HCT116 (cell line): ENCODE data around the gene MRPL49. TPM values are rescaled to one million over a fixed set of nuclear protein-coding genes. Genes with fewer than 3 reads are reported as not detected.

ENCODE experiments used
- ATAC-seq: fragments of 200-7000 bp; cut with Tn5 transposase; 2 replicates; pipeline ENCODE4 v1.9.1; 2020; ENCODE audit warnings: mild to moderate bottlenecking, moderate library complexity
- BruUV-seq: library from RNA; stranded (reverse); fragments of 400-500 nt; replicated peaks from 2 replicates; lab custom pipeline; 2021; lab: Mats Ljungman, UMichigan
- CTCF ChIA-PET: fragments of 300-600 bp; sonication (Branson Sonifier 250); formaldehyde crosslinking; loops from one replicate; lab custom pipeline; 2021; ENCODE audit warnings: antibody characterized with exemption; lab: Charles Lee
- POLR2A ChIA-PET: fragments of 300-600, 350-600 bp; sonication (Branson Sonifier 250); formaldehyde crosslinking; loops from one replicate; lab custom pipeline; 2021; ENCODE audit warnings: antibody characterized with exemption; lab: Charles Lee
- RAD21 ChIA-PET, 2 experiments: fragments of 300-600 bp; sonication (Branson Sonifier 250); formaldehyde crosslinking; loops; one replicate each; lab custom pipeline; 2023; ENCODE audit warnings: low total read pairs in 2 of 2; ENCODE audit not compliant: uncharacterized antibody in 2 of 2, unreplicated experiment in 2 of 2, low non-redundant PET in 1 of 2; lab: Charles Lee
- DNase-seq: peaks from one replicate; pipeline ENCODE4 v3.0.0-alpha.2; 2010; ENCODE audit warnings: low read depth, low spot score
- H2AFZ ChIP-seq: fragments of 200-600 bp; shearing (Covaris generic), sonication (generic); 2 replicates; pipeline ENCODE4 v1.6.1; 2017; ENCODE audit warnings: low read depth, mixed run types, mixed read lengths, antibody characterized with exemption, low read length; ENCODE audit not compliant: poor library complexity, severe bottlenecking
- H3K27ac ChIP-seq: 2 replicates; pipeline ENCODE4 v1.5.1; 2012; ENCODE audit warnings: low read depth, low read length
- H3K27me3 ChIP-seq: fragments of 200-600 bp; sonication (generic); 2 replicates; pipeline ENCODE4 v1.6.1; 2016; ENCODE audit warnings: mixed run types, low read length, mixed read lengths; ENCODE audit not compliant: insufficient read depth
- H3K36me3 ChIP-seq, 2 experiments: fragments of 200-500 bp in 1 of 2; fragments of 200-600 bp in 1 of 2; sonication (Bioruptor generic) in 1 of 2; sonication (generic) in 1 of 2; 2 replicates each; pipeline versions ENCODE4 v1.5.1 to v1.6.1; 2014 to 2016; ENCODE audit warnings: low read length in 2 of 2, inconsistent platforms in 1 of 2, mixed read lengths in 1 of 2, mixed run types in 1 of 2; ENCODE audit not compliant: insufficient read depth in 2 of 2, control insufficient read depth in 1 of 2
- H3K4me1 ChIP-seq, 2 experiments: fragments of 200-600 bp in 1 of 2; sonication (generic) in 1 of 2; 2 replicates each; pipeline versions ENCODE4 v1.5.1 to v1.6.1; 2012 to 2017; ENCODE audit warnings: low read length in 2 of 2, inconsistent platforms in 1 of 2, mild to moderate bottlenecking in 1 of 2, mixed read lengths in 1 of 2, mixed run types in 1 of 2, moderate library complexity in 1 of 2; ENCODE audit not compliant: insufficient read depth in 2 of 2, control insufficient read depth in 1 of 2
- H3K4me2 ChIP-seq: fragments of 200-600 bp; sonication (generic); 2 replicates; pipeline ENCODE4 v1.6.1; 2017; ENCODE audit warnings: mixed run types, low read length, mixed read lengths
- H3K4me3 ChIP-seq, 2 experiments: fragments of 200-600 bp in 1 of 2; sonication (generic) in 1 of 2; replicated peaks in 1 of 2; 2 replicates each; pipeline ENCODE4 v1.5.1; 2011 to 2016; ENCODE audit warnings: low read length in 2 of 2, control low read depth in 1 of 2, low read depth in 1 of 2, mild to moderate bottlenecking in 1 of 2, mixed read lengths in 1 of 2, mixed run types in 1 of 2
- H3K79me2 ChIP-seq: fragments of 200-600 bp; sonication (generic); 2 replicates; pipeline ENCODE4 v1.6.1; 2017; ENCODE audit warnings: mild to moderate bottlenecking, mixed run types, low read length, moderate library complexity, mixed read lengths; ENCODE audit not compliant: insufficient read depth
- H3K9ac ChIP-seq: fragments of 200-600 bp; sonication (generic); 2 replicates; pipeline ENCODE4 v1.6.1; 2016; ENCODE audit warnings: low read length, mixed read lengths
- H3K9me2 ChIP-seq: fragments of 200-600 bp; sonication (generic), shearing (Covaris generic); 2 replicates; pipeline ENCODE4 v1.6.1; 2017; ENCODE audit warnings: mixed run types, mild to moderate bottlenecking, moderate library complexity; ENCODE audit not compliant: insufficient read depth
- H3K9me3 ChIP-seq, 2 experiments: fragments of 200-500 bp in 1 of 2; fragments of 200-600 bp in 1 of 2; sonication (Bioruptor generic) in 1 of 2; sonication (generic) in 1 of 2; 2 replicates each; pipeline ENCODE4 v1.6.1; 2014 to 2017; ENCODE audit warnings: low read length in 2 of 2, mixed read lengths in 2 of 2, inconsistent platforms in 1 of 2, low read depth in 1 of 2, mild to moderate bottlenecking in 1 of 2, mixed run types in 1 of 2, moderate library complexity in 1 of 2; ENCODE audit not compliant: control insufficient read depth in 1 of 2, insufficient read depth in 1 of 2
- H4K20me1 ChIP-seq: fragments of 200-600 bp; sonication (generic), shearing (Covaris generic); 2 replicates; pipeline ENCODE4 v1.6.1; 2017; ENCODE audit warnings: mixed run types, mild to moderate bottlenecking, moderate library complexity; ENCODE audit not compliant: insufficient read depth
- ATF3 ChIP-seq: IDR thresholded peaks from 2 replicates; pipeline ENCODE4 v1.6.1; 2012
- CBX3 ChIP-seq: IDR thresholded peaks from 2 replicates; pipeline ENCODE4 v1.6.1; 2012; ENCODE audit warnings: low read depth
- EZH2 ChIP-seq: fragments of 200-600 bp; sonication (generic); IDR thresholded peaks from 2 replicates; pipeline ENCODE4 v1.6.1; 2017; ENCODE audit warnings: antibody characterized with exemption, mixed run types
- EZH2phosphoT487 ChIP-seq: fragments of 200-600 bp; IDR thresholded peaks from 2 replicates; pipeline ENCODE4 v1.6.1; 2018; ENCODE audit warnings: antibody characterized with exemption, borderline replicate concordance
- FOSL1 ChIP-seq: IDR thresholded peaks from 2 replicates; pipeline ENCODE4 v1.6.1; 2012; ENCODE audit warnings: low read depth
- MAX ChIP-seq: IDR thresholded peaks from 2 replicates; pipeline ENCODE4 v1.6.1; 2012
- POLR2A ChIP-seq: IDR thresholded peaks from 2 replicates; pipeline ENCODE4 v1.7.0; 2011; ENCODE audit warnings: borderline replicate concordance; ENCODE audit not compliant: insufficient read depth, insufficient read length; ENCODE audit errors: extremely low read depth
- POLR2AphosphoS5 ChIP-seq: IDR thresholded peaks from 2 replicates; pipeline ENCODE4 v1.6.1; 2011; ENCODE audit warnings: mild to moderate bottlenecking, low read depth, low read length, moderate library complexity
- SIN3A ChIP-seq: IDR thresholded peaks from 2 replicates; pipeline ENCODE4 v1.6.1; 2012; ENCODE audit warnings: low read depth
- SP1 ChIP-seq: IDR thresholded peaks from 2 replicates; pipeline ENCODE4 v1.6.1; 2012; ENCODE audit warnings: low read depth
- TCF7L2 ChIP-seq: IDR thresholded peaks from 2 replicates; pipeline ENCODE4 v1.7.0; 2011; ENCODE audit warnings: borderline replicate concordance, inconsistent platforms; ENCODE audit not compliant: insufficient read depth, insufficient read length; ENCODE audit errors: extremely low read depth
- YY1 ChIP-seq: IDR thresholded peaks from 2 replicates; pipeline ENCODE4 v1.6.1; 2011; ENCODE audit warnings: low read length, low read depth, moderate library complexity, mild to moderate bottlenecking; ENCODE audit not compliant: insufficient replicate concordance; ENCODE audit errors: extremely low read depth
- ZBTB33 ChIP-seq: IDR thresholded peaks from 2 replicates; pipeline ENCODE4 v1.6.1; 2011; ENCODE audit warnings: mild to moderate bottlenecking, low read length, moderate library complexity; ENCODE audit not compliant: insufficient replicate concordance; ENCODE audit errors: extremely low read depth
- ZFX ChIP-seq: fragments of 450-650 bp; IDR thresholded peaks from 2 replicates; pipeline ENCODE4 v1.6.1; 2017
- intact Hi-C: fragments of 100-400 bp; cut with micrococcal nuclease; formaldehyde crosslinking; loops from 2 replicates; pipeline ENCODE4 v1.10.0; 2022
- total RNA-seq: library from RNA; stranded (reverse); gene quantifications from one replicate; pipeline ENCODE4 v1.2.1, GENCODE V29; 2021; ENCODE audit not compliant: unreplicated experiment
- TF ChIP-seq, protein P1 (sequence below), 3 experiments: fragments of 200-600 bp in 1 of 3; sonication (generic) in 1 of 3; IDR thresholded peaks in 2 of 3; conservative IDR thresholded peaks in 1 of 3; 2 replicates each; pipeline ENCODE4 v1.5.1; 2012 to 2017; ENCODE audit warnings: low read depth in 2 of 3, low read length in 2 of 3, antibody characterized with exemption in 1 of 3, borderline replicate concordance in 1 of 3, control low read depth in 1 of 3, mild to moderate bottlenecking in 1 of 3, mixed read lengths in 1 of 3, mixed run types in 1 of 3, moderate library complexity in 1 of 3; ENCODE audit not compliant: insufficient read depth in 1 of 3

Gene MRPL49
- total RNA-seq, 1 experiment from 2014 or later: 77.5 TPM

- BruUV-seq: no TSS peak
- H4K20me1 ChIP-seq: no peaks in the 10 kb centered on the region; the same call in 1 of the 2 replicates
- TF ChIP-seq FOSL1: no peak
- no peak for TF ChIP-seq EZH2
- TF ChIP-seq ZFX: no peak
- TF ChIP-seq, protein P1, sequence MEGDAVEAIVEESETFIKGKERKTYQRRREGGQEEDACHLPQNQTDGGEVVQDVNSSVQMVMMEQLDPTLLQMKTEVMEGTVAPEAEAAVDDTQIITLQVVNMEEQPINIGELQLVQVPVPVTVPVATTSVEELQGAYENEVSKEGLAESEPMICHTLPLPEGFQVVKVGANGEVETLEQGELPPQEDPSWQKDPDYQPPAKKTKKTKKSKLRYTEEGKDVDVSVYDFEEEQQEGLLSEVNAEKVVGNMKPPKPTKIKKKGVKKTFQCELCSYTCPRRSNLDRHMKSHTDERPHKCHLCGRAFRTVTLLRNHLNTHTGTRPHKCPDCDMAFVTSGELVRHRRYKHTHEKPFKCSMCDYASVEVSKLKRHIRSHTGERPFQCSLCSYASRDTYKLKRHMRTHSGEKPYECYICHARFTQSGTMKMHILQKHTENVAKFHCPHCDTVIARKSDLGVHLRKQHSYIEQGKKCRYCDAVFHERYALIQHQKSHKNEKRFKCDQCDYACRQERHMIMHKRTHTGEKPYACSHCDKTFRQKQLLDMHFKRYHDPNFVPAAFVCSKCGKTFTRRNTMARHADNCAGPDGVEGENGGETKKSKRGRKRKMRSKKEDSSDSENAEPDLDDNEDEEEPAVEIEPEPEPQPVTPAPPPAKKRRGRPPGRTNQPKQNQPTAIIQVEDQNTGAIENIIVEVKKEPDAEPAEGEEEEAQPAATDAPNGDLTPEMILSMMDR (IDR thresholded peaks at IDR 0.05 in 2 of 3, conservative IDR thresholded peaks at IDR 0.05 in 1 of 3; ENCODE audit: borderline replicate concordance in 1 of 3, insufficient read depth in 1 of 3, low read depth in 2 of 3, low read length in 2 of 3): no peak
- TF ChIP-seq ATF3: no peak
- TF ChIP-seq POLR2A: no peak
- no peak for TF ChIP-seq MAX
- TF ChIP-seq SIN3A: no peak
- TF ChIP-seq CBX3: no peak
- TF ChIP-seq POLR2AphosphoS5: no peak; the same call in 1 of the 2 replicates
- no peak for TF ChIP-seq YY1
- TF ChIP-seq TCF7L2: no peak
- no peak for TF ChIP-seq EZH2phosphoT487
- TF ChIP-seq SP1: no peak
- no peak for TF ChIP-seq ZBTB33
- ATAC-seq (no peak), DNase-seq (no peak)
- ChIA-PET POLR2A (interaction anchor here (1.2 kb wide), 1 partner anchor 44 kb away, joined by 3 read pairs; the partner anchor contains the start of gene SPDYC), RAD21 (no interaction called here), CTCF (no interaction called here)
- H3K4me3 ChIP-seq: no peak overlapping the region
- intact Hi-C loops: no loop called here
- no peak overlapping the region for H3K27ac ChIP-seq
- H3K9ac ChIP-seq: no peak overlapping the region
- H3K9me3 ChIP-seq: no peaks in the 10 kb centered on the region
- peaks cover 27 to 62% of the 10 kb centered on the region in 2 experiments for H3K36me3 ChIP-seq
- H3K27me3 ChIP-seq: no peaks in the 10 kb centered on the region
- peaks cover 50% of the 10 kb centered on the region for H3K79me2 ChIP-seq
- no peak overlapping the region for H2AFZ ChIP-seq
- peaks cover 9 to 15% of the 10 kb centered on the region in 2 experiments; a peak in 3 of 4 replicates for H3K4me1 ChIP-seq
- no peak overlapping the region for H3K4me2 ChIP-seq
- H3K9me2 ChIP-seq: no peaks in the 10 kb centered on the region
These were observed 3.3 kb downstream of the MRPL49 start for GRCh38 chr11:65125197-65126056.
